ENCODE results near the gene ATF1.
"Not testable (repeated sequence)": the region's sequence is repeated elsewhere in the genome, so short reads cannot be mapped to it uniquely, and the experiment has no call there.

Gene ATF1

DNA sequence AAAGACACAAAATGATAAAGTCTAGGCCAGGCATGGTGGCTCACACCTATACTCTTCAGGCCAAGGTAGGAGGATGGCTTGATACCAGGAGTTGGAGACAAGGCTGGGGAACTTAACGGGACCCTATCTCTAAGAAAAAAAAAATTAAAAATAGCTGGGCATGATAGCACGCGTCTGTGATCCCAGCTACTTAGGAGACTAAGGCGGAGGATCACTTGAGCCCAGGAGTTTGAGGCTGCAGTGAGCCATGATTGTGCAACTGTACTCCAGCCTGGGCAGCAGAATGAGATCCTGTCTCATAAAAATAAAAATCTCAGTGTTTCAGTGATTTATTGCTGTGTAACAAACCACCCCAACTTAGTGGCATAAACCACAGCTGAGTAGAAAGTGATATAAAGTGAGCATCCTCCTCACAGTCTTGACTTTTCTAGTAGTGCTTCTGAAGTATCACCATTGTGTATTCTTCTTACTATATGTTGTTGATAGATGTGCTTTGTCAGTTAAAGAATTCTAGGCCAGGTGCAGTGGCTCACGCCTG lies 10.6 kb upstream of the ATF1 start:
- DNase-seq (ENCODE audit: low spot score): no peak

DNA sequence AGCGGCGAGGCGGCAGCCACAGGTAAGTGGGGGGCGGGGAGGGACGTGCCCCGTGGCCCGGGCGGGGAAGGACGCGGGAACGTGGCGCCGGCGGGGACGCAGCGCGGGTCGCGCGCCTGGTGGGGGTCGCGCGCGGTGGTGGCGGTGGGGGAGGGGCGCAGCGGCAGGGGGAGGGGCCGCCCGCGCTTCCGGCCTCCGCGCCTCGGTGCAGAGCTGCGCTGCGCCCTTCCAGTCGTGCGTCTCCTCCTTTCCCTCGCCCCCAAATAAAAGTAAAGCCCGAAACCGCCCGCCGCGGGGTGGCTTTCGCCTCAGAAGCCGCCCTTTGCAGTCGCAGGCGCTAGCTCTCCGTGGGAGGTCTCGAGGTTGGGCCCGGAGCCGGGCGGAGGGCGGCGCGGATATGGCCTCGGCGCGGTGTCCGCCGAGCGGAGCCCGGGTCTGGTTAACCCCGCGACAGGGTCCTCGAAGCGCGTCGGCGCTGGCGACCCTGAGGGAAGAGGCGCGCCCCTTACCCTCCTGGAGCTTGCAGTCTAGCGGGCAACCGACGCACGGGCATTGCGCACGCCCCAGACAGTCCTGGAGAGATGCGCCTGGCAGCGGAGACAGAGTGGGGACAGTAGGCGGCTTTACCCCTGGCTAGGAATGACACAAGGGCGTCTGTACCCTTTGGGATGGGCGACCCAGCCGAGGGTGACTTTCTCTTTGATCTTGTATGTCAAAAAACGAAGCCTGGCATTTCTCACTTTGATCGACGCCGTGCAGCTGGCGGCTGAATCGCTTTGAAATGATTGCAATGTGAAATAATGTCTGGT lies 589 bp downstream of the ATF1 start:
- DNase-seq (ENCODE audit: low spot score): peak; percentile 54

DNA sequence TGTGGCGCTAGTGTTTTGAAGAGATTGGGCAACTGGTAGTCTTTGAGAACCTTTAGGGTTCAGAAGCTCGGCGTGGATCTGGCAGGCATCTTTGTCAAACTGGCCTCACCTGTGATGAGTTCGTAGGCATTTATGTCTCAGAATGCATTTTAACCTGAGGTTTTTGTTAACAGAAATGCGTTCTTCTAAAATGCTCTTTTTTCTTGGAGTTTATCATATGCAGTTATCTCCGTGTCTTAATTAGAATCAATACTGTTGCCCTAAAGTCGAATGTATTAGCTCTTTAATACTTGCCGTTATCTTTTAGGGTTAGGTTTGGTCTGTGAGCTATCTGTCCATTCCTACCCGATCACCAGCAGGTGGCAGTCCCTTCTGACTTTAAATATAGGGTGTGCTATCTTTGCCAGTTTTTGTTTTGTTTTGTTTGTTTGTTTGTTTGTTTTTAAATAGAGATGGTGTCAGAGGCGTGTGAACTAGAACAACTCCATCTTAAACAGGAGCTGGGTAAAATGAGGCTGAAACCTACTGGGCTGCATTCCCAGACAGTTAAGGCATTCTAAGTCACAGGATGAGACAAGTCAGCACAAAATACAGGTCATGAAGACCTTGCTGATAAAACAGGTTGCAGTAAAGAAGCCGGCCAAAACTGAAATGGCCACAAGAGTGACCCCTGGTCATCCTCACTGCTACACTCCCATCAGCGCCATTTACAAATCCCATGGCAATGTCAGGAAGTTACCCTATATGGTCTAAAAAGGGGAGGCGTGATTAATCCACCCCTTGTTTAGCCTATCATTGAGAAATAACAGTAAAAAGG lies 1.4 kb downstream of the ATF1 start:
- DNase-seq (ENCODE audit: low spot score): peak; percentile 63

DNA sequence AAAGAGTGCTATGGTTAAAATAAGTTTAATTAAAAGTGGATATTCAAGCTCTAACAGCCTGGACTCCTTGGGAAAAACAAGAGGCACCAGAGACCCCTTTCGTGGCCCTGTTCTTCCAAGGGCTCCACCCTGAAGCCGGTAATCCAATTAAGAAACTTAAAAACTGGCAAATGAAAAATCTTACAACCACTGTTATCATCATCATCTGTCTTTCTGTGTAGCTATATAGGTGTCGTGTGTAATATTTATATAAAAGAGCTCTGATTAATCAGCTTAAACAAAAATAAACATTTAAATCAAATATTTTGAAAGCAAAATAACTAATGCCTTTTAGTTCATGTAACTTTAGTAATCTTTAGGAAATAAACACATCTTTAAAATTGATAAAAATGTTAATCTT lies 4.5 kb downstream of the ATF1 start:
- DNase-seq (ENCODE audit: low spot score): no peak

DNA sequence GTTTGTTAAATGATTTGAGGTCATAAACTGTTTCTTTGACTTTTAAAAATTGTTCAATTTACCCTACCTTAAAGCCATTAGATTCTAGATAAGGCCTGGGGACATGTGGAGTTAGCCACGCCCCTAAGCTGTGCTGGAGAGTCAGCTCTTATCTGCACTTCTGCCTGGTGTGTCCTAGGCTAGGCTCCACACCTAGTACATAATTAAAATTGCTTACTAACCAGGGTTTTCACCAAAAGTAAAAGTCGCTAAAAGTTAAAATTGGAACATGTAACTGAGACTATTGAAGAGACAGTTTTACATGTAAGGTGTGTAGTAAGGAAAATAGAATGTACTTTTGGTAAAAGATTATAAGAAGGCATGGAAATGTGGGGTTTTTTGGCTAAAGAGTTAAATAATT lies 4.9 kb downstream of the ATF1 start:
- DNase-seq (ENCODE audit: low spot score): not testable (repeated sequence)

DNA sequence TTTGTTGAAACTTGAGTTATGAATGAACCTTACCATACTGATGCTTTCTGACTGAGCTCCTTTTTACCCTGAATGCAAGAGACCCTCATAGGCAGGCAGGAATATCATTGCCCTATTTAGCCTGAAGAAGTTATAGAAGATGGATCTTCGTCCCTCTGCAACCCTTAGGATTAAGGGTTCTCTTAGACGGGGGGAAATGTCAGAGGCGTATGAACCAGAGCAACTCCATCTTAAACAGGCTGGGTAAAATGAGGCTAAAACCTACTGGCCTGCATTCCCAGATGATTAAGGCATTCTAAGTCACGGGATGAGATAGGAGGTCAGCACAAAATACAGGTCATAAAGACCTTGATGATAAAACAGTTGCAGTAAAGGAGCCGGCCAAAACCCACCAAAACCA lies 7.5 kb downstream of the ATF1 start:
- no peak for DNase-seq (ENCODE audit: low spot score)

DNA sequence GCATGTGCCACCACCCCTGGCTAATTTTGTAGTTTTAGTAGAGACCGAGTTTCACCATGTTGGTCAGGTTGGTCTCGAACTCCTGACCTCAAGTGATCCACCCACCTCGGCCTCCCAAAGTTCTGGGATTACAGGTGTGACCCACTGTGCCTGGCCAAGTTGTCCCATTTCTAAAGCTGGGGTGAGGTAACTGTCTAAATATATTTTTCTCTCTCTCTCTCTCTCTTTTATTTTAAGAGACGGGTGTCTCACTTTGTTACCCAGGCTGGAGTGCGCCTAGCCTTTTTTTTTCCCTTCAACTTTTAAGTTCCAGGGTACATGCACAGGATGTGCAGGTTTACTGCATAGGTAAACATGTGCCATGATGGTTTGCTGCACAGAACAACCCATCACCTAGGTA lies 8.6 kb downstream of the ATF1 start:
- no peak for DNase-seq (ENCODE audit: low spot score)

DNA sequence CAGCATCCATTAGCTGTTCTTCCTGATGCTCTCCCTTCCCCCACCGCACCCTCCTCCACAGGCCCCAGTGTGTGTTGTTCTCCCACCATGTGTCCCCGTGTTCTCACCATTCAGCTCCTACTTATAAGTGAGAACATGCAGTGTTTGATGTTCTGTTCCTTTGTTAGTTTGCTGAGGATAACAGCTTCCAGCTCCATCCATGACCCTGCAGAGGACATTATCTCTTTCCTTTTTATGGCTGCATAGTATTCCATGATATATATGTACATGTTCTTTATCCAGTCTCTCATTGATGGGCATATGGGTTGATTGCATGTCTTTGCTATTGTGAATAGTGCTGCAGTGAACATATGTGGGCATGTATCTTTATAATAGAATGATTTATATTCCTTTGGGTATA lies 9.0 kb downstream of the ATF1 start:
- no peak for DNase-seq (ENCODE audit: low spot score)

DNA sequence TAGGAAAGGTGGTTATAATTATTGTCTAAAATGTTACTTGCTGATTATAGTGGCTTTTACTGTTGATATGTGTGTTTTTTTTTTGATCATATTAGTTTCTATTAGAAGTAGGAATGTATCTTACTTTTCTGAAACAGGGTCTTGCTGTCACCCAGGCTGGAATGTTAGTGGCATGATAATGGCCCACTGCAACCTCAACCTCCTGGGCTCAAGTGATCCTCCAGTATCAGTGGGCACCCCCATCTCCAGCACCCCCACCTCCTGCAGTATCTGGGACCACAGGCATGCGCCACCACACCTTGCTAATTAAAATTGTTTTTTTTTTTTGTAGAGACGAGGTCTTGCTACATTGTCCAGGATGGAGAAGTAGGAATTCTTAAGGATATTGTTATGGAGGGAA lies 11.3 kb downstream of the ATF1 start:
- no peak for DNase-seq (ENCODE audit: low spot score)

DNA sequence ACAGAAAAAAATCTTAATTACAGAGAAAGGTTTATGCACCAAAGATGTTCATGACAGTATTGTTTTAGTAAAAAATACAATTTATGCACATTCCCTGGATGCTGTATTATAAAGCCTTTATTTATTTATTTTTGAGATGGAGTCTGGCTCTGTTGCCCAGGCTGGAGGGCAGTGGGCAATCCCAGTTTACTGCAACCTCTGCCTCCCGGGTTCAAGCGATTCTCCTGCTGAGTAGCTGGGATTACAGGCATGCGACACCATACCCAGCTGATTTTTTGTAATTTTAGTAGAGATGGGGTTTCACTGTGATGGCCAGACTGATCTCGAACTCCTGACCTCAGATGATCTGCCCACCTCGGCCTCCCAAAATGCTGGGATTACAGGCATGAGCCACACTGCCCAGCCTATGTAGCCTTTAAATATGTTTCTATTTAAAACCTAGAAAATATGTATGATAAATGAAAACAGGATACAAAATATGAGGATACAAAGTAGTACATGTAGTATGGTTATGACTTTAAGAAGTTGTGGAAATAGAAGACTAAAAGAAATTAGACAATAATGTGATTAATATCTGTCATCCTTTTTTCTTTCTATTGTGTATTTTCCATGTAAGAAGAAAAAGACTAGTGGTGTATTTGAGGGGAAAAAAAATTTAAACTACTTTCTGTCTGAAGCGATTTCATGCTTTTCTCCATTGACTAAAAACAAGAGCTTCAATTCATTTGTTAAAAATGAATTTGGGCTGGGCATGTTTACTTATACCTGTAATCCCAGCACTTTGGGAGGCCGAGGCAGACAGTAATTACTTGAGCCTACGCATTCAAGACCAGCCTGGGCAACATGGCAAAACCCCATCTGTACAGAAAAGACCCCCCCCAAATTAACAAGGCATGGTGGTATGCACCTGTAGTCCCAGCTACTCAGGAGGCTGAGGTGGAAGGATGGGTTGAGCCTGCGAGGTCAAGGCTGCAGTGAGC lies 13.1 kb downstream of the ATF1 start:
- DNase-seq (ENCODE audit: low spot score): no peak

DNA sequence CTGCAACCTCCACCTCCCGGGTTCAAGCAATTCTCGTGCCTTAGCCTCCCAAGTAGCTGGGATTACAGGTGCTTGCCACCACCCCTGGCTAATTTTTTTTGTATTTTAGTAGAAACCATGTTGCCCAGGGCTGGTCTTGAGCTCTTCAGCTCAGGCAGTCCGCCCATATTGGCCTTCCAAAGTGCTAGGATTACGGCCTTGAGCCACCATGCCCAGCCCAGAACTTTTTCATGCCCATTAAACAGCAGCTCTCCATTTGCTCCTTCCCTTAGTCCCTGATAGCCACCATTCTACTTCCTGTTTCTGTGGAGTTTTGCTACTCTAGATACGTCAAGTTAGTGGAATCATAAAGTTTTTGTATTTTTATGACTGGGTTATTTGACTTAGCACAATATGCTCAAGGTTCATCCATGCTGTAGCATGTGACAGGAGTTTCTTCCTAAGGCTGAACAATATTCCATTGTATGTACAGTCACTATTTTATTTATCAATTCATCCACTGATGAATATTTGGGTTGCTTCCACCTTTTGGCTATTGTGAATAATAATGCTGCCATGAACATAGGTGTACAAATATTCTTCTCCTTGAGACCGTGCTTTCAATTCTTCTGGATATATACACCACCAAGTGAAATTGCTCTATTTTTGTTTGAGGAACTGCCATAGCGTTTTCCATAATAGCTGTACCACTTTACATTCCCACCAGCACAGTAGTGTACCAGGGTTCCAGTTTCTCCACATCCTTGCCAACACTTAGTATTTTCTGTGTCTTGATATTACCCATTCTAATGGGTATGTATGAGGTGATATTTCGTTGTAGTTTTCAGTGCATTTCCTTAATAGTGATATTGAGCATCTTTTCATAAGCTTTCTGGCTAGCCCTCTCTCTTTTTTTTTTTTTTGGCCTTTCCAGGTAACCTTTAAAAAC lies 15.0 kb downstream of the ATF1 start:
- no peak for DNase-seq (ENCODE audit: low spot score)

DNA sequence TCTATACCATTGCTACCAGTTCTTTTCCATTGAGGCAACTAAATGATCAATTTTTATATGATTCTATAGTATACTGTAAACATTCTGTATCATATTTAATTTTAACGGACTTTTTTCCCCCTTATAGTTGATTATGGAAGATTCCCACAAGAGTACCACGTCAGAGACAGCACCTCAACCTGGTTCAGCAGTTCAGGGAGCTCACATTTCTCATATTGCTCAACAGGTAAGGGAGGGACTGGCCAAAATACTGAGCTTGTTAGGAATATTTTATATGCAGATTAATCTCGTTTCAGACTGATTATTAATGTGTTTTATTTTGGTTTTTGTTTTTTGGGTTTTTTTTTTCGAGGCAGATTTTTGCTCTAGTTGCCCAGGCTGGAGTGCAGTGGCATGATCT lies 16.1 kb downstream of the ATF1 start:
- no peak for DNase-seq (ENCODE audit: low spot score)

DNA sequence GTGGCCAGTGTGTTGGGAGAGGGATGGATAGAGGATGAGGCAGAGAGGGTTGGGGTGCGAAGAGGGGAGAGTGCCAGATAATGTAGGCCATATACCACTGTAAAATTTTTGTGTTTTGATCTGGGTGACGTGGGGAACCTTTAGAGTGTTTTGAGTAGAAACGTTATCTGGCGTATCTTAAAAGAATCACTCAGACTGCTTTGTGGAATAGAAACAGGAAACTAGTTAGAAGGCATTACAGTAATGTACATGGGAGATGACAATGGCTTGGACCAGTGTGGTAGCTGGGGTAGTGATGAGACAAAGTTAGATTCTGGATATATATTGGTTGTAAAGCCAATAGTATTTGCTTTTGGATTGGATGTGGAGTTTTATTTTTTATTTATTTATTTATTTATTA lies 20.6 kb downstream of the ATF1 start:
- no peak for DNase-seq (ENCODE audit: low spot score)

DNA sequence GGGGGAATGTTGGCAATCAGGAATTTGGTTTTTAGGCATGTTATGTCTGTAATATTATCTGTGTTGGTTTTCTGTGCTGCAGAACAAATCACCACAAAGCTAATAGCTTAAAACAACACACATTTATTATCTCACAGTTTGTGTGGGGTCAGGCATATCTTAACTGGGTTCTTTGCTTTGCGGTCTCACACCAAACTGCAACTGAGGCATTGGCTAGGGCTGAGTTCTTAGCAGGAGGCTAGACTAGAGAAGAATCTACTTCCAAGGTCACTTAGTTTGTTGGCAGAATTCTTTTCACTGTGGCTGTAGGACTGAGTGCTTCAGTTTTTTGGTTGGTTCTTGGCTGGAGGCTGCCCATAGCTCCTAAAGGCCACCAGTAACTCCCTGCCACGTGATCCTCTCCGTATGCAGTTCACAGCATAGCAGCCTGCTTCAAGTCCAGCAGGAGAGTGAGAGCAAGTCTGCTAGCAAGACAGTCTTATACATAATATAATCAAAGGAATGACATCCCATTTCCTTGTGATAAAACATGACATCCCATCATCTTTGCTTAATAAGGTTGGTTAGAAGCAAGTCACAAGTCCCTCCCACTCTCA lies 21.6 kb downstream of the ATF1 start:
- DNase-seq (ENCODE audit: low spot score): no peak

DNA sequence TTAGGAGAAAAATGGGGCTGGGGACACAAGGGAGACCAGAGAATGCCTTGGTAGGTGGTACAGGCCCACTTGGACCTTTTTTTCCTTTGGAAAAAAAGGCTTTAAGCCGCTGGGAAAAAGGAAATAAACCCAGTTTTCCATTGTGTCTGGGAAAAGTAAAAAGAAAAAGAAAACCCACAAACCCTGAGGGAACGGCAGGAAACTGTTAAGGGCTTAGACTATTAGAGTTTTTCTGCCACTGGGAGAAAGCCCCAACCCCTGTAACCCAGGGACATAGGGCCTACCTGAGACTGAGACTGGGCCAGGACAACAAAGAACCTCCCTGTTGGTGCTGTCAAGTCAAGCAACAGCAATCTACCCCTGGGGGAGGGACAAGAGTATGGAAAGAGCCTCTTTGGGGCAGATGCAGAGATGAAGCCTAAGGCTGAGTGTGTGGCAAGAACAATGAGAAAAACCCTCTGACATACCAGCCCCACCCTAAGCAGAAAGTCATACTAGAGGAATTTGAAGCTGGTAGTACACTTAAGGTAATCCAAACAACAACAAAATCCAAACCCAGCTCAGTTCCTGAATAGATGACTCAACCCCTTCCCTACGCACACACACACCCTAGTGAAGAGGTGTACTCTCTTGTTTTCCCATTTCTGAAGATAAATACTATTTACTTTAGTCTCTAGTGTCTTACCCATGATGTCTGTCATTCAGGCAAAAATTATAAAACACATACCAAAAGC lies 22.8 kb downstream of the ATF1 start:
- DNase-seq (ENCODE audit: low spot score): peak; percentile 62

DNA sequence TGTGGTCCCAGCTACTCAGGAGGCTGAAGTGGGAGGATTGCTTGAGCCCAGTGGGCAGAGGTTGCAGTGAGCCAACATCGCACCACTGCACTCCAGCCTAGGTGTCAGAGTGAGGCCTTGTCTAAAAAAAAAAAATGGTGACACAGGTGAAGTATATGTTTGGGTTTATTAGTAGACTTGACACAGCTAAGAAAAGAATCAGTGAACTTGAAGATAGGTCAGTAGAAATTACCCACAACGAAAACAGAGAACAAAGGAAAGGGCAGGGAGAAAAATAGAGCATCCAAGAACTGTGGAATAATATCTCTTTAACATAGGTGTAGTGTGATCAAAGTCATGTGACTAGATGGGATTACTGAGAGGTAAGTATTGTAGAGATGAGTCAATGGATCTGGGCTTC lies 23.7 kb downstream of the ATF1 start:
- DNase-seq (ENCODE audit: low spot score): no peak

DNA sequence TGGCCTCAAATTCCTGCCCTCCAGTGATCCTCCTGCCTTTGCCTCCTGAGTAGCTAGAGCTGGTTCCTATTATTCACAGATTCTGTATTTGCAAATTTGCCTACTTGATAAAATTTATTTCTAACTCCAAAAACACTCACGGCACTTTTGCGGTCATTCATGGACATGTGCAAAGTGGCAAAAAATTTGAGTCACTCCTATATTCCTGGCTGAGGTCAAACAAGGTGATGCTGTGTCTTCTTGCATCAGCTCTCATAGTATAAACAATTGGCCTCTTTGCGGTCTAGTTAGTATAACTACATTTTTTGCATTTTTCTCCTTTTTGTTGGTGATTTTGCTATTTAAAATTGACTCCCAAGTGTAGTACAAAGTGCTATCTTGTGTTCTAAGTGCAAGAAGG lies 24.7 kb downstream of the ATF1 start:
- DNase-seq (ENCODE audit: low spot score): peak; percentile 64

DNA sequence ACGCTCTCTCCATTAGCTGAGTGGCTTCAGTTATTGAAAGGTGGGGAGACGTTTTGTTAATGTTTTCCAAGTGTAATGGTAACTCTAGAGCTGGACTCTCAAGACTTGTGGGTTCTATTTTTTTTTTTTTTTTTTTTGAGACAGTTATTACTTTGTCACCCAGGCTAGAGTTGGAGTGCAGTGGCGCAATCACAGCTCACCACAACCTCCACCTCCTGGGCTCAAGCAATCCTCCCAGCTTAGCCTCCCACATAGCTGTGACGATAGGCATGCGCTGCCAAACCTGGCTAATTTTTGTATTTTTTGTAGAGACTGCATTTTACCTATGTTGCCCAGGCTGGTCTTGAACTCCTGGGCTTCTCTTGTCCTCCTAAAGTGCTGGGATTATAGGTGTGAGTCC lies 26.2 kb downstream of the ATF1 start:
- no peak for DNase-seq (ENCODE audit: low spot score)

DNA sequence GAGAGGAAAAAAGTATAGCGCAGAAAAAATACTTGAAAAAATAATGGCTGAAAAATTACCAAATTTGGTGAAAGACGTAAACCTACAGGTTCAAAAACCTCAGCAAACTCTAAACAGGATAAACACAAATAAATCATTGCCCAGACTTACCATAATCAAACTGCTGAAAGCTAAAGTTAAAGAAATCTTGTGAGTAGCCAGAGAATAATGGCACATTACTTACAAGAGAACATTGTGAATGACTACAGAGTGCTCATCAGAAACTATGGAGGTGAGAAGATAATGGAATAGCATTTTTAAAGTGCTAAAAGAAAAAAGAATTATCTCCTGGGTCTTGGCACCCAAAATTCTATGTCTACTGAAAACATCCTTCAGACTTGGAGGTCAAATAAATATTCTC lies 36.0 kb downstream of the ATF1 start:
- DNase-seq (ENCODE audit: low spot score): no peak

Measured in hepatic stellate cell (primary cell).